H9 (cell line): ENCODE measurements around the gene LRRIQ4. TPM values are rescaled to one million over a fixed set of nuclear protein-coding genes. Genes with fewer than 3 reads are reported as not detected.

Source experiments
- DNase-seq: peaks from one replicate; pipeline ENCODE4 v3.0.0-alpha.2; 2017
- H2AFZ ChIP-seq: one replicate; pipeline ENCODE4 v1.6.1; 2013; ENCODE audit warnings: mild to moderate bottlenecking, low read length, control low read depth, moderate library complexity
- H2AK5ac ChIP-seq: 2 replicates; pipeline ENCODE4 v1.6.1; 2013; ENCODE audit warnings: low read length, control low read depth, mixed read lengths; ENCODE audit not compliant: insufficient read length
- H2BK120ac ChIP-seq: one replicate; pipeline ENCODE4 v1.6.1; 2013; ENCODE audit warnings: low read depth, mild to moderate bottlenecking, low read length, control low read depth, inconsistent platforms; ENCODE audit not compliant: poor library complexity, severe bottlenecking
- H2BK12ac ChIP-seq: 2 replicates; pipeline ENCODE4 v1.6.1; 2013; ENCODE audit warnings: low read length, control low read depth, mixed read lengths, low read depth; ENCODE audit not compliant: insufficient read length
- H2BK15ac ChIP-seq: 2 replicates; pipeline ENCODE4 v1.6.1; 2013; ENCODE audit warnings: low read depth, low read length, control low read depth
- H2BK20ac ChIP-seq: one replicate; pipeline ENCODE4 v1.6.1; 2013; ENCODE audit warnings: low read depth, mild to moderate bottlenecking, low read length, control low read depth, inconsistent platforms; ENCODE audit not compliant: poor library complexity, severe bottlenecking
- H2BK5ac ChIP-seq: 2 replicates; pipeline ENCODE4 v1.6.1; 2013; ENCODE audit warnings: low read length, control low read depth, mixed read lengths; ENCODE audit not compliant: insufficient read length
- H3K14ac ChIP-seq: 2 replicates; pipeline ENCODE4 v1.6.1; 2013; ENCODE audit warnings: low read length, control low read depth; ENCODE audit not compliant: insufficient read depth
- H3K18ac ChIP-seq: 2 replicates; pipeline ENCODE4 v1.6.1; 2013; ENCODE audit warnings: low read depth, mild to moderate bottlenecking, mixed read lengths, low read length, control low read depth; ENCODE audit not compliant: insufficient read length
- H3K23ac ChIP-seq: 2 replicates; pipeline ENCODE4 v1.6.1; 2013; ENCODE audit warnings: low read length, control low read depth, mixed read lengths, low read depth; ENCODE audit not compliant: insufficient read length
- H3K23me2 ChIP-seq: 2 replicates; pipeline ENCODE4 v1.6.1; 2013; ENCODE audit warnings: low read depth, mild to moderate bottlenecking, mixed read lengths, low read length, control low read depth; ENCODE audit not compliant: insufficient read length, poor library complexity, severe bottlenecking
- H3K27ac ChIP-seq: 2 replicates; pipeline ENCODE4 v1.5.1; 2013; ENCODE audit warnings: low read length, control low read depth, mixed read lengths, low read depth; ENCODE audit not compliant: insufficient read length
- H3K27me3 ChIP-seq: 2 replicates; pipeline ENCODE4 v1.6.1; 2013; ENCODE audit warnings: low read length, control low read depth, inconsistent platforms; ENCODE audit not compliant: insufficient read depth
- H3K4ac ChIP-seq: 2 replicates; pipeline ENCODE4 v1.6.1; 2013; ENCODE audit warnings: low read depth, mild to moderate bottlenecking, control low read depth, inconsistent platforms, low read length, moderate library complexity
- H3K4me1 ChIP-seq: 2 replicates; pipeline ENCODE4 v1.6.1; 2013; ENCODE audit warnings: low read length, control low read depth, inconsistent platforms; ENCODE audit not compliant: insufficient read depth
- H3K4me2 ChIP-seq: 2 replicates; pipeline ENCODE4 v1.6.1; 2013; ENCODE audit warnings: low read length, control low read depth, mixed read lengths; ENCODE audit not compliant: insufficient read length, insufficient read depth
- H3K56ac ChIP-seq: 2 replicates; pipeline ENCODE4 v1.6.1; 2013; ENCODE audit warnings: low read depth, mild to moderate bottlenecking, mixed read lengths, low read length, control low read depth; ENCODE audit not compliant: insufficient read length
- H3K79me1 ChIP-seq: 2 replicates; pipeline ENCODE4 v1.6.1; 2013; ENCODE audit warnings: low read depth, mild to moderate bottlenecking, moderate library complexity, low read length, control low read depth, inconsistent platforms; ENCODE audit not compliant: insufficient read depth, poor library complexity, severe bottlenecking
- H3K79me2 ChIP-seq: 2 replicates; pipeline ENCODE4 v1.6.1; 2013; ENCODE audit warnings: low read length, control low read depth, inconsistent platforms; ENCODE audit not compliant: insufficient read depth
- H3K9ac ChIP-seq: 2 replicates; pipeline ENCODE4 v1.6.1; 2013; ENCODE audit warnings: low read length, control low read depth, mixed read lengths; ENCODE audit not compliant: insufficient read length; ENCODE audit errors: extremely low read depth
- H3K9me3 ChIP-seq: one replicate; pipeline ENCODE4 v1.6.1; 2013; ENCODE audit warnings: low read depth, low read length, inconsistent platforms; ENCODE audit not compliant: control insufficient read depth
- H3T11ph ChIP-seq: one replicate; pipeline ENCODE4 v1.6.1; 2013; ENCODE audit warnings: mild to moderate bottlenecking, low read length, control low read depth, inconsistent platforms
- H4K20me1 ChIP-seq: one replicate; pipeline ENCODE4 v1.6.1; 2013; ENCODE audit not compliant: control insufficient read depth, insufficient read length, insufficient read depth
- H4K5ac ChIP-seq: 2 replicates; pipeline ENCODE4 v1.6.1; 2013; ENCODE audit warnings: low read depth, mild to moderate bottlenecking, mixed read lengths, low read length, control low read depth; ENCODE audit not compliant: insufficient read length
- H4K8ac ChIP-seq: replicated peaks from 2 replicates; pipeline ENCODE4 v1.6.1; 2013; ENCODE audit warnings: low read length, control low read depth, mixed read lengths, low read depth; ENCODE audit not compliant: insufficient read length
- H4K91ac ChIP-seq: 2 replicates; pipeline ENCODE4 v1.6.1; 2013; ENCODE audit warnings: low read depth, mild to moderate bottlenecking, moderate library complexity, mixed read lengths, low read length, control low read depth; ENCODE audit not compliant: insufficient read length
- H3K27ac Mint-ChIP-seq, 3 experiments: 2 replicates in 2 of 3; 3 replicates in 1 of 3; pipeline ENCODE4 v1.8.0; 2020 to 2021; ENCODE audit warnings: mixed read lengths in 3 of 3, mild to moderate bottlenecking in 1 of 3, moderate library complexity in 1 of 3
- H3K27me3 Mint-ChIP-seq: 2 replicates; pipeline ENCODE4 v1.8.0; 2021; ENCODE audit warnings: low read depth, mild to moderate bottlenecking, moderate library complexity, mixed read lengths
- H3K36me3 Mint-ChIP-seq, 3 experiments: 2 replicates in 2 of 3; 3 replicates in 1 of 3; pipeline ENCODE4 v1.8.0; 2020 to 2021; ENCODE audit warnings: low read depth in 3 of 3, mixed read lengths in 3 of 3; ENCODE audit not compliant: insufficient read depth in 1 of 3
- H3K4me1 Mint-ChIP-seq, 2 experiments: 2 replicates each; pipeline ENCODE4 v1.8.0; 2020; ENCODE audit warnings: mixed read lengths in 2 of 2
- H3K4me3 Mint-ChIP-seq, 2 experiments: 2 replicates in 1 of 2; 3 replicates in 1 of 2; pipeline ENCODE4 v1.8.0; 2020 to 2021; ENCODE audit warnings: mild to moderate bottlenecking in 2 of 2, mixed read lengths in 2 of 2, moderate library complexity in 1 of 2
- H3K9me3 Mint-ChIP-seq, 2 experiments: 2 replicates in 1 of 2; 3 replicates in 1 of 2; pipeline ENCODE4 v1.8.0; 2020; ENCODE audit warnings: mild to moderate bottlenecking in 2 of 2, mixed read lengths in 2 of 2, moderate library complexity in 1 of 2
- CTCF ChIP-seq: fragments of 200-600 bp; sonication (generic); conservative IDR thresholded peaks from 3 replicates; pipeline ENCODE4 v1.8.0; 2021; ENCODE audit warnings: antibody characterized with exemption, mild to moderate bottlenecking
- WGBS: extraction: QIAGEN DNeasy Blood & Tissue Kit; methylation state at CpG from one replicate; pipeline ENCODE4 v1.1.7; 2013; ENCODE audit warnings: missing lambda C conversion rate, low lambda C conversion rate, mixed read lengths; ENCODE audit not compliant: insufficient read length; ENCODE audit errors: extremely low coverage; 5-methylcytosine and 5-hydroxymethylcytosine counted together
- total RNA-seq: library from RNA; stranded (reverse); gene quantifications from 2 replicates; pipeline ENCODE4 v1.2.1, GENCODE V29; 2021

Gene LRRIQ4
- total RNA-seq, 1 experiment from 2014 or later, result not detected

DNA sequence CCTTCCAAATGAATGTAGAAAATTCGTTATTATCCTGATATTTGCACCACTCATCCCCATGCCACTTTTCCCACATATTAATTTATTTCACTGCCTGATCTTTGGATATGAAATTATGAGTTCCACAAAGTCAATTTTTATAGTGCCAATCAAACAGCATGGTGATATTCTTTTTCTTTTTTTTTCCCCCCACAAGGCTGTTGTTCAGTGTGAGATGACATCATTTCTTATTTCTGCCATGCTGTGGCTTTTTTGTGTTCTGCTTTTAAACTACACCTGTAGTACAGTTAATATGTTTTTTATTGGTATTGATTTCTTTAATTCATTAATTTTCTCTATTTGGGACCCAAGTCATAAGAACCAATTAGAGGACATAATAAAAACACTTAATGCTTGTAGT is 24.9 kb upstream of the LRRIQ4 start:
- Histone ChIP-seq H2AFZ (no peak overlapping the region), H3K4ac (no peak overlapping the region), H4K91ac (no peak overlapping the region), H3K79me1 (no peaks in the 10 kb centered on the region), H2BK120ac (no peak overlapping the region), H3K27me3 (no peaks in the 10 kb centered on the region), H3K9me3 (no peaks in the 10 kb centered on the region), H3K27ac (no peak overlapping the region), H2BK15ac (no peak overlapping the region), H3K14ac (no peak overlapping the region), H3K79me2 (no peaks in the 10 kb centered on the region), H3K4me2 (no peak overlapping the region), H3K9ac (no peak overlapping the region), H3T11ph (no peak overlapping the region), H3K18ac (no peak overlapping the region), H3K56ac (no peak overlapping the region), H4K5ac (no peak overlapping the region), H4K20me1 (no peaks in the 10 kb centered on the region), H4K8ac (no peak overlapping the region), H2BK12ac (no peak overlapping the region), H3K23ac (no peak overlapping the region), H2BK20ac (no peak overlapping the region), H3K4me1 (no peaks in the 10 kb centered on the region), H2BK5ac (no peak overlapping the region), H2AK5ac (no peak overlapping the region), H3K23me2 (no peaks in the 10 kb centered on the region)
- Mint-ChIP-seq H3K27ac (no peak overlapping the region; a peak in 1 of 7 replicates), H3K36me3 (peaks cover 11 to 47% (median 32%) of the 10 kb centered on the region in 3 experiments; a peak in 6 of 7 replicates), H3K4me1 (peaks cover 0 to 8% of the 10 kb centered on the region in 2 experiments; a peak in 2 of 4 replicates), H3K4me3 (no peak overlapping the region), H3K27me3 (no peaks in the 10 kb centered on the region), H3K9me3 (no peaks in the 10 kb centered on the region)
- DNase-seq, result no peak
- TF ChIP-seq CTCF, result no peak
- WGBS, result no CpG with 5 or more reads among the region's 1 CpG
